Measurements from ENCODE around the gene GMCL1. TPM values are rescaled to one million over a fixed set of nuclear protein-coding genes. Genes with fewer than 3 reads are reported as not detected.

GMCL1 gene
- total RNA-seq, 2 experiments from 2014 or later, result 20.6 to 22.1 TPM

DNA sequence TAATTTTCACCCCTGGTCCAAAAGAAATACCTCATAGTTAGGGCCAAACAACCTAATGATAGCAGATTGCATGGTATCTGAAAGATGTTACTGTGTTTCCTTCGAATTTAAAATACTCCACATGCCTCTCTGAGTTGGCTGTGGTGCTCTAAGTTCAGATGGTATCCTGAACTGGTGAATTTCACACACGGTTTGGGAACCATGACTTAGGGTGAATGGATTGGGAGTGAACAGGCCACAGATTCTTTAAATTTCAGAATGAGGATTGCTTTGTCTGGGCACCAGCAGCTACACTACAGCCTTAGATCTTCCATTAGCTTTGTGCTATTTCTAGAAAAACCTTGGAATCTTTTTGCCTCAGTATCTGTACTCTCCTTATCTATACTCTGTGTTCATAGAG is 6.2 kb downstream of the GMCL1 start:
- H3K36me3 Mint-ChIP-seq, result peaks cover 24% of the 10 kb centered on the region

DNA sequence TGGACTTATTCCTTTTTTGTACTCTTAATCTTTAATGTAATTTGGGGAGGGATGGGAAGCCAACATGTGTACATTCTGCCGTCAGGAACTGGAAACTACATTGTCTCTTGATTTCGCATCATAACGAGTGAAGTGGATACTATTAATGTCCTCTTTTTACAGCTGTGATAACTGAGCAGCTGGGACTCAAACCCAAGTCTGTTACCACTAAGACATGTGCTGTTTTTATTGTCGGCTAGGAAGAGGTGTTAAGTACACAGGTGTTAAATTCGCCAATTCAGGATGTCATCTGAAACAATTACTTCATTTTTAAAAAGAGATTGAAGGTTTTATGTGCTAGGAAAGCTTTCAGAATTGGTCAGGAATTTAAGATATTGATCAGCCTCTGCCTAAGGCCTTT is 6.9 kb downstream of the GMCL1 start:
- Mint-ChIP-seq H3K4me3 (no peak overlapping the region), H3K4me1 (ENCODE audit: low read depth) (peaks cover 53% of the 10 kb centered on the region), H3K27ac (no peak overlapping the region), H3K9me3 (no peaks in the 10 kb centered on the region), H3K27me3 (no peaks in the 10 kb centered on the region), H3K36me3 (peaks cover 24% of the 10 kb centered on the region)
- DNase-seq, result no peak
- CTCF ChIA-PET, result interaction anchor here (1.8 to 2.1 kb wide), 2 partner anchors 20 to 111 kb away, joined by 7 to 10 read pairs; no protein-coding TSS in a partner anchor
- intact Hi-C loops (cut with micrococcal nuclease), result no loop called here
- POLR2A ChIA-PET, result no interaction called here

More for the DNA sequence above, 6.2 kb downstream of the GMCL1 start:
- H3K27me3 Mint-ChIP-seq, result no peaks in the 10 kb centered on the region
- intact Hi-C loops (cut with micrococcal nuclease), result no loop called here
- CTCF ChIA-PET, result interaction anchor here (1.8 to 2.1 kb wide), 2 partner anchors 19 to 111 kb away, joined by 7 to 10 read pairs; no protein-coding TSS in a partner anchor
- H3K4me1 Mint-ChIP-seq (ENCODE audit: low read depth), result peaks cover 54% of the 10 kb centered on the region
- DNase-seq, result no peak
- no peaks in the 10 kb centered on the region for H3K9me3 Mint-ChIP-seq
- POLR2A ChIA-PET, result no interaction called here
- no peak overlapping the region for H3K27ac Mint-ChIP-seq
- no peak overlapping the region for H3K4me3 Mint-ChIP-seq

DNA sequence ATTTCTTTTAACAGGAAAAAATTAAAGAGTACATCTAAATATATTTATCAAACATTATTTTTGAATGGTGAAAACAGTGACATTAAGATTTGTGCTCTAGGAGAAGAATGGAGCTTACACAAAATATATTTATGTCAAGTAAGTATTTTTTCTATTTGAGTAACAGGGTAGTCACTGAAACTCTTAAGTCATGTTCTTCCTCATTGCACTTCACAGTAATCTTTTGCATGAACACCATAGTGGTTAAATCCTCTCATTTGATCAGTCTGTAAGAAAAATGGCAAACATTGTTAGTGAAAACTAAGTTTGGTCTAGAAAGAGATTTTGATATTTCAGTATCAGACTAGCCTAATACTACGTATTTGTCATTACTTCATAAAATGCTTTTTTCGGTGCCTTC is 8.1 kb downstream of the GMCL1 start:
- no peaks in the 10 kb centered on the region for H3K27me3 Mint-ChIP-seq
- POLR2A ChIA-PET, result no interaction called here
- peaks cover 28% of the 10 kb centered on the region for H3K36me3 Mint-ChIP-seq
- DNase-seq, result no peak
- peaks cover 42% of the 10 kb centered on the region for H3K4me1 Mint-ChIP-seq (ENCODE audit: low read depth)
- H3K9me3 Mint-ChIP-seq, result no peaks in the 10 kb centered on the region
- H3K27ac Mint-ChIP-seq, result no peak overlapping the region
- CTCF ChIA-PET, result interaction anchor here (2.1 kb wide), 1 partner anchor 113 kb away, joined by 10 read pairs; no protein-coding TSS in a partner anchor
- H3K4me3 Mint-ChIP-seq, result no peak overlapping the region
- intact Hi-C loops (cut with micrococcal nuclease), result no loop called here

DNA sequence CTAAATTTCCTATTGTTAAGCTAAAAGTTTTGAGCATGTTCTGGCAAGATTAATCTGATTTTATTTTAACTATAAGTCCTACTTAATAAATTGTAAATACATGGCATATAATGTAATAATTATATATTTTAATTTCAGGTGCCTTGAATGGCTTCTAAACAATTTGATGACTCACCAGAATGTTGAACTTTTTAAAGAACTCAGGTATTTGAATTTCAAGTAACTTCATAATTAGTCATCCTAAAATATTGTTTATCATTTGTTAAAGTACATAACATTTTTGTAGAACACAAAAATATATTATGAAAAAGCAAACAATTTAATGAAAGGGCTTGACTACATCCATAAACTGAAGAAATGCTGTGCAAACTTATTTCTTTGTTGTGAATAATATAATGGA is 14.5 kb downstream of the GMCL1 start:
- H3K27me3 Mint-ChIP-seq, result no peaks in the 10 kb centered on the region
- H3K4me3 Mint-ChIP-seq, result no peak overlapping the region
- POLR2A ChIA-PET, result no interaction called here
- H3K9me3 Mint-ChIP-seq, result no peaks in the 10 kb centered on the region
- intact Hi-C loops (cut with micrococcal nuclease), result no loop called here
- CTCF ChIA-PET, result no interaction called here
- H3K27ac Mint-ChIP-seq, result no peak overlapping the region
- H3K4me1 Mint-ChIP-seq (ENCODE audit: low read depth), result peaks cover 10% of the 10 kb centered on the region
- H3K36me3 Mint-ChIP-seq, result peaks cover 34% of the 10 kb centered on the region
- DNase-seq, result no peak

DNA sequence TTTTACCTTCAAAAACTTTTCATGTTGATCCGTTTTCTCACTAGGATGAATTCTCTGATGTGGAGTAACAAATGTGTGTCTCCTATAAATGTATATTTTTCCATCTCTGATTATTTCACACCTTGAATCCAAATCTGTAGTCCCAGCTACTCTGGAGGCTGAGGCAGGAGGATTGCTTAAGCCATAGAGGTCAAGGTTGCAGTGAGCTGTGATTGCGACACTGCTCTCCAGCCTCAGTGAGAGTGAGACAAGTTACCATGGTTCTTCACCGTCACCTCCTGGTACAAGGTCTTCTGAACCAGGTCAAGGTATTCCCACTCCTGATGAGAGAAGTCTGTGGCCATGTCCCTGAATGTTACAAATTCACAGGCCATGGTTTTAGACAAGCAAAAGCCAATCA is 15.1 kb downstream of the GMCL1 start:
- intact Hi-C loops (cut with micrococcal nuclease), result no loop called here
- no peak overlapping the region for H3K27ac Mint-ChIP-seq
- H3K4me3 Mint-ChIP-seq, result no peak overlapping the region
- peaks cover 31% of the 10 kb centered on the region for H3K36me3 Mint-ChIP-seq
- no peaks in the 10 kb centered on the region for H3K27me3 Mint-ChIP-seq
- no peaks in the 10 kb centered on the region for H3K9me3 Mint-ChIP-seq
- ChIA-PET CTCF (no interaction called here), POLR2A (no interaction called here)
- DNase-seq, result no peak
- H3K4me1 Mint-ChIP-seq (ENCODE audit: low read depth), result peaks cover 10% of the 10 kb centered on the region

DNA sequence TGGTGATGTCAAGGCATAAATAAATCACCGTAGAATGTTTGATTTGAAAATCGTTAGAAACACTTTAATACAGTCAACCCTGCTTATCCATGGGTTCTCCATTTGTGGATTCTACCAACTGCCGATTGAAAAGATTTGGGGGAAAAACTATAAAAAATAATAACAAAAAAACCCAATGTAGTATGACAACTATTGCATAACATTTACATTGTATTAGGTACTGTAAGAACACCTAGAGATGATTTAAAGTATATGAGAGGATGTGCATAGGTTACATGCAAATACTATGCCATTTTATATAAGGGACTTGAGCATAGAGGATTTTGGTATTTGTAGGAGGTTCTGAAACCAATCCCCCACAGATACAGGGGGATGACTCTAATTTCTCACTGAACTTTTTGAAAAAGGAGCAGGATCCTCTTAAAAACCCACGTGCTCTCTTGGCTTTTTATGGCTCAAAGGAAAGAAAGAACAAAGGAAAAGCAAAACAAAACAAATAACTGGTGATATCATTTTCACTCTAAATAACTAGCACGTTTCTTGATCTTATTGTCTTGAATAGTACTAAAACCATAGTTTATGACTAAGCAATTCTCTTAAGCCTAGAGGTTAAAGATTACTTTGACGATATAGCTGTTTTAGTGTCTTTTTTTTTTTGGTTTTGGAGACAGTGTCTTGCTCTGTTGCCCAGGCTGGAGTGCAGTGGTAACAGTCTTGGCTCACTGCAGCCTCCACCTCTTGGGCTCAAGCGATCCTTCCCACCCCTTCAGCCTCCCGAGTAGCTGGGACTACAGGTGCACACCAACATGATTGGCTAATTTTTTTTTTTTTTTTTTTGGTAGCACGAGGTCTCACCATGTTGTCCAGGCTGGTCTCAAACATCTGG is 17.0 kb downstream of the GMCL1 start:
- H3K4me3 Mint-ChIP-seq, result no peak overlapping the region
- H3K36me3 Mint-ChIP-seq, result peaks cover 31% of the 10 kb centered on the region
- POLR2A ChIA-PET, result interaction anchor here (0.6 kb wide), 1 partner anchor 13 kb away, joined by 3 read pairs; no protein-coding TSS in a partner anchor
- CTCF ChIA-PET, result interaction anchor here (0.6 kb wide), 1 partner anchor 106 kb away, joined by 3 read pairs; no protein-coding TSS in a partner anchor
- H3K27me3 Mint-ChIP-seq, result no peaks in the 10 kb centered on the region
- no peak for DNase-seq
- H3K27ac Mint-ChIP-seq, result peak overlapping the region; percentile 18
- H3K9me3 Mint-ChIP-seq, result no peaks in the 10 kb centered on the region
- intact Hi-C loops (cut with micrococcal nuclease), result no loop called here
- peaks cover 10% of the 10 kb centered on the region for H3K4me1 Mint-ChIP-seq (ENCODE audit: low read depth)

DNA sequence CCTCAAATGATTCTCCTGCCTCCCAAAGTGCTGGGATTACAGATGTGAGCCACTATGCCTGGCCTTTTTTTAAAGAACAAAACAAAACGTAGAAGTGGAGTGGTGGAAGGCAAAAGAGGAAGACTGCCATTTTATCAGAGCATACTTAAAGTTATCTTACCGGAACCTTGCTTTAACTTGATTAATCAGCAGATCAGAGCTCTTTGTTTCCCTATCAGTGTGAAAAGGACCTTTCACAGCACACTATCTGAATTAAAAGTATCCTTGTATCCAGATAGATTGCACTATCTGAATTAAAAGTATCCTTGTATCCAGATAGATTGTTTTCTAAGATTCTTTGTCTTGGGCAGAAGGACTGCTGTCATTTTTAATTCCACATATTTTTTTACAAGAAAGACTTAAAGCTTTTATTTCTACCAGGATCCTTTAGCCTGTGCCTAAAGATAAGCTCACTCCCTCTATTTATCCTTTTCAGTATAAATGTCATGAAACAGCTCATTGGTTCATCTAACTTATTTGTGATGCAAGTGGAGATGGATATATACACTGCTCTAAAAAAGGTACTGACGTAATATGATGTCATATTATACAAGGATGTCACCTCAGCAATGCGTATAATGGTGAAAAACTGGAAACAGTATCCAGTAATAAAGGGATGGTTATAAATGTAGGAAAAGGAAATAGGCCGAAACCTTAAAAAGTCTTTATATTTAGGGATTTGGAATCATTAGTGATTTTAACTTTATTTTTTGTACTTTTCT is 17.8 kb downstream of the GMCL1 start:
- Mint-ChIP-seq H3K27me3 (no peaks in the 10 kb centered on the region), H3K9me3 (no peaks in the 10 kb centered on the region), H3K36me3 (peaks cover 26% of the 10 kb centered on the region), H3K4me1 (ENCODE audit: low read depth) (peaks cover 10% of the 10 kb centered on the region), H3K4me3 (no peak overlapping the region), H3K27ac (no peak overlapping the region)
- POLR2A ChIA-PET, result no interaction called here
- intact Hi-C loops (cut with micrococcal nuclease), result no loop called here
- CTCF ChIA-PET, result interaction anchor here (0.6 kb wide), 1 partner anchor 107 kb away, joined by 3 read pairs; no protein-coding TSS in a partner anchor
- DNase-seq, result no peak

DNA sequence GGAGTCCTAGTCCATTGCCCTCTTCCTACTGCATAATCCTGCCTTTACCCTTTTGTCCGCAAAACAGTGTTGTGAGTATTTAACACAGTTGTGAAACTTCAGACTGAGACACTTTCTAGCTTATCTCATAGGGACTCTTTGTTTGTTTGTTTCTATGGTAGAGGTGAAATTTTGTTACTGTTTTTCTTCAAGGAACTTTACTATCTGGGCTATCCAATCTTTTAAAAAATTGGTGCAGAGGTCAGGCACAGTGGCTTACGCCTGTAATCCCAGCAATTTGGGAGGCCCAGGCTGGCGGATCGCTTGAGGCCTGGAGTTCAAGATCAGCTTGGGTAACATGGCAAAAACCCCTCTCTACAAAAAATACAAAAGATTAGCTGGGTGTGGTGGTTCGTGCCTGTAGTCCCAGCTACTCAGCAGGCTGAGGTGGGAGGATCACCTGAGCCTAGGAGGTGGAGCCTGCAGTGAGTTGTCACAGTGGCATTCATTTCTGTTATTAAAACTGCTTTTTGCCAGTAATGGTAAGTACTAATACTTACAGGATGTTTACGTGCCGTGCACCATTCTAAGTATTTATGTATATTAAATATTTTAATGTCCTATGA is 18.8 kb downstream of the GMCL1 start:
- H3K4me3 Mint-ChIP-seq, result no peak overlapping the region
- H3K27ac Mint-ChIP-seq, result no peak overlapping the region
- CTCF ChIA-PET, result no interaction called here
- no peak for DNase-seq
- peaks cover 10% of the 10 kb centered on the region for H3K4me1 Mint-ChIP-seq (ENCODE audit: low read depth)
- no peaks in the 10 kb centered on the region for H3K27me3 Mint-ChIP-seq
- no peaks in the 10 kb centered on the region for H3K9me3 Mint-ChIP-seq
- POLR2A ChIA-PET, result no interaction called here
- intact Hi-C loops (cut with micrococcal nuclease), result no loop called here
- H3K36me3 Mint-ChIP-seq, result peaks cover 26% of the 10 kb centered on the region

DNA sequence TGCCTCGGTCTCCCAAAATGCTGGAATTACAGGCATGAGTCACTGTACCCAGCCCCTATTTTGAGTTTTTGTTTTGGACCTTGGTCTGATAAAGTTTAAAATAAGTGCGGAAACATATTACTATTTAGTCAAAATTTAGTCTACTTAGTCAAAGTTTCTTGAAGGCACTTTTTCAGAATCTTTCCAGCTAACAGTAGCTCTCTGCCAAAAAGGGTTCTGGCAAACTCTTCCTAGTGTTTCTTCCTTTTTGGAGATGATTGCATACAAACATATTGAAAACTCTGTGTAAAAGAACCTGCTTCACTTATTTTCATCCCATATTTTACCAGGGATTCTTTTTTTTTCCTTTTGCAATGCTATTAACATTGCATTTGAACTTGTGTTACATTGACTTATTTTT is 28.8 kb downstream of the GMCL1 start:
- DNase-seq, result no peak
- Mint-ChIP-seq H3K27me3 (no peaks in the 10 kb centered on the region), H3K9me3 (no peaks in the 10 kb centered on the region), H3K36me3 (peaks cover 10% of the 10 kb centered on the region), H3K4me3 (no peak overlapping the region), H3K4me1 (ENCODE audit: low read depth) (no peaks in the 10 kb centered on the region), H3K27ac (no peak overlapping the region)
- intact Hi-C loops (cut with micrococcal nuclease), result no loop called here
- ChIA-PET POLR2A (no interaction called here), CTCF (interaction anchor here (0.9 kb wide), 1 partner anchor 133 kb away, joined by 4 read pairs; no protein-coding TSS in a partner anchor)

DNA sequence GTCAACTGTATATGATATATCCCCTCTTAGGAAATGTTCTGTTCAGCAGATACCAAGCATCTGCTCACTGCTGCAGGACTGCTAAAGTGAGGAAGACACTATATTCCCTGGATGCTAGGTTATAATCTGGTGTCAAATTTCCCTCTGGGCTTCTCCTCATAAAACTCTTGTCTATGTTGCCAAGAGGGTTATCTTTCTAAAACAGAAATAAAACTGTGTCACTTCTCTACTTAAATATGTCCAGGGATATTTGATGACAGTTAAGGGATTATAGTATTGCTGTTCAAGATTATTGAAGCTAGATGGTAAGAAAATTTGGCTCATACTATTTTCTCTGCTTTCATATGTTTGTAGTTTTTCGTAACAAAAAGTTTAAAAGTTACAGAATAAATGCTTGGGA is 33.8 kb downstream of the GMCL1 start:
- Mint-ChIP-seq H3K4me3 (no peak overlapping the region), H3K4me1 (ENCODE audit: low read depth) (no peaks in the 10 kb centered on the region)
- POLR2A ChIA-PET, result no interaction called here

DNA sequence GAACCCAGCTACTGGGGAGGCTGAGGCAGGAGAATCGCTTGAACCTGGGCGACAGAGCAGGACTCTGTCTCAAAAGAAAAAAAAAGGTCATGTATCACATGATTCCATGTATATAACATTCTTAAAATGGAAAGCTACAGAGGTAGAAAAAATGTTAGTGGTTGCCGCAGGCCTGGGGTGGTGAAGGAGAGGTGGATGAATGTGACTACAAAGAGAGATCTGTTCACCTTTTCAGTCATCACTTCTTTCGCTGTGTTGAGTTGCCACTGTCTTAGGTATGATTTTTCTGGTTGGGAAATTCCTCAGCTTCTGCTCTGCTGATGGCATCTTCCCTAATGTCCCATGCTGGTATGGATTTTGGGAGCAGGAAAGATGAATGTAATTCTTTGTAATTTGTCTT is 59.0 kb downstream of the GMCL1 start:
- Mint-ChIP-seq H3K27ac (no peak overlapping the region), H3K36me3 (no peaks in the 10 kb centered on the region), H3K4me3 (no peak overlapping the region), H3K4me1 (ENCODE audit: low read depth) (peaks cover 10% of the 10 kb centered on the region), H3K9me3 (no peaks in the 10 kb centered on the region), H3K27me3 (no peaks in the 10 kb centered on the region)
- intact Hi-C loops (cut with micrococcal nuclease), result no loop called here
- no peak for DNase-seq
- POLR2A ChIA-PET, result no interaction called here
- CTCF ChIA-PET, result interaction anchor here (2.3 kb wide), 1 partner anchor 164 kb away, joined by 8 read pairs; no protein-coding TSS in a partner anchor

More for the DNA sequence above, 33.8 kb downstream of the GMCL1 start:
- H3K9me3 Mint-ChIP-seq, result no peaks in the 10 kb centered on the region
- no peak for DNase-seq
- H3K27me3 Mint-ChIP-seq, result no peaks in the 10 kb centered on the region
- H3K27ac Mint-ChIP-seq, result no peak overlapping the region
- intact Hi-C loops (cut with micrococcal nuclease), result no loop called here
- H3K36me3 Mint-ChIP-seq, result peaks cover 24% of the 10 kb centered on the region
- CTCF ChIA-PET, result interaction anchor here (1.3 kb wide), 1 partner anchor 138 kb away, joined by 7 read pairs; no protein-coding TSS in a partner anchor

DNA sequence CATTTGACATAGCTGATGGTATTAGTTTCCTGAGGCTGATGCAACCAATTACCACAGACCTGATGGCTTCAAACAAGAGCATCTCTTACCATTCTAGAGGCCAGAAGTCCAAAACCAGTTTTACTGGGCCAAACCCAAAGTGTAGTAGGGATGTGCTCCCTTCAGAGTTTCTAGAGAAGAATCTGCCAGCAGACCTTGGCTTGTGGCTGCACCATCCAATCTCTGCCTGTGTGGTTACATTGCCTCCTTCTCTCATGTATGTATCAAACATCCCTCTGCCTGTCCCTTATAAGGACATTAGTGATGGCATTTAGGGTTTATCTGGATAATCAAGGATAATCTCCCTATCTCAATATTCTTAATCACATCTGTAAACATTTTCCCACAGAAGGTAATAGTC is 59.8 kb downstream of the GMCL1 start:
- Mint-ChIP-seq H3K27me3 (no peaks in the 10 kb centered on the region), H3K4me3 (no peak overlapping the region), H3K36me3 (peaks cover 6% of the 10 kb centered on the region), H3K9me3 (no peaks in the 10 kb centered on the region), H3K4me1 (ENCODE audit: low read depth) (peaks cover 14% of the 10 kb centered on the region), H3K27ac (no peak overlapping the region)
- DNase-seq, result no peak
- CTCF ChIA-PET, result interaction anchor here (2.3 kb wide), 1 partner anchor 165 kb away, joined by 8 read pairs; no protein-coding TSS in a partner anchor
- POLR2A ChIA-PET, result interaction anchor here (0.6 kb wide), 1 partner anchor 265 kb away, joined by 3 read pairs; no protein-coding TSS in a partner anchor
- intact Hi-C loops (cut with micrococcal nuclease), result no loop called here

Measured in activated CD4-positive, alpha-beta memory T cell treated with anti-CD3 and anti-CD28 coated beads for 36 hours (primary cell).